ENCODE data around the gene TCHHL1.
"Not testable (repeated sequence)": the region's sequence is repeated elsewhere in the genome, so short reads cannot be mapped to it uniquely, and the experiment has no call there.

Gene TCHHL1

DNA sequence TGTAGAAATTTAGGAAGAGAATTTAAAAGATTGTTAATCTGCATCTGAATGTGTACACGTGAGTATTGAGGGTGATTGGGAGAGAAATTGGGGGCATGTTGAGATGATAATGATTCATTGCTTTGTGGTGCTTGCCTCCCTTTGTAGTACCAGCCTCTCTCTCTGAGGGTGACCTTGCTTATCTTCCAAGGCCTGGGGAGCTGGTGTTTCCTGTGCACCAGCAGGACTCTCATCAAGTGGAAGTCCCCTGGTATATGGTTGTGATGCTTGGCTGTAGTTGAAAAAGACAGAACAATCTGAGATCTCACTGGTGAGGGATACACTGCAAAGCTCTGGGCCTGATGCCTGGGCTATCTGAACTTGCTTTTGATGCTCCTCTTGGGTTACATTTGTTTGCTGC, 4.0 kb downstream of the TCHHL1 start:
- no peak for DNase-seq

- DNase-seq = not testable (repeated sequence)
Observed at GRCh38 chr1:152081026-152081425, 7.8 kb downstream of the TCHHL1 start.

DNA sequence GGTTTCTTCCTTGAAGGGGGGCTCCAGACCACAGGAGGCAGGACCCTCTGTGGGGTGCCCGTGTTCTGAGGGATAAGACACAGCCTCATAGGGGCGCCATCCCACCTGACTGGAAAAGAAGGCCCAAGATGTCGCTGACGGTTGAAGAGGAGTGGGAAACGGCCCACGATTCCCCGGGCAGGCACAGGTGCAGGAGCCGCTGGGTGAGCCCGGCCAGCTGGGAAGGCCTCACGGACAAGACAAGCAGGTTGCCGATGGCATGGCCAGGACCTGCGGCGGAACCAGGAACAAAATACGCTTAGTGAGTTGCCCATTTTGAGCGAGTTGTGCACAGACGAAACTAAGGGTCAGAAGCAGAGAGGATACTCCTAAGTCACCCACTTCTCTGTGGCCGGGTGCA, 8.4 kb downstream of the TCHHL1 start:
- DNase-seq = not testable (repeated sequence)

- no peak for DNase-seq
Observed at GRCh38 chr1:152078831-152079441, 9.9 kb downstream of the TCHHL1 start.

GRCh38 chr1:152072311-152072710, 16.6 kb downstream of the TCHHL1 start:
- no peak for DNase-seq

DNA sequence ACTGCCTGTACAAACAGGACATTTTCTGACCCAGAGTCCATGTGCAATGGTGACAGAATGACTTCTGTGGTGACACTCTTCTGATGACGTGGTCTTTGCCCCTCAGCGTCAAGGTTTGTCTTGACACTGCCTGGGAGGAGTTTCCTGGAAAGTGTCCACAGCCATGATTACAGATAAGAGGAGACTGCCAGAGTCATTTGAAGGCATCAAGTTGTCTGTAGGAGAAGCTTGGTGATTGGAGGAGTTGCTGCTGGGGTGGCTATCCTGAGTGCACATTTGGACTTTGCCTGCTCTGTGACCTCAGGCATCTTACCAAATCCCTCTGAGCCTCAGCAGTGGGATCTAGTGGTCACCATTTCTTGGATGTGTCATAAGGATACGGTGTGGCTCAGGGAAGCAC, 17.7 kb downstream of the TCHHL1 start:
- no peak for DNase-seq

DNA sequence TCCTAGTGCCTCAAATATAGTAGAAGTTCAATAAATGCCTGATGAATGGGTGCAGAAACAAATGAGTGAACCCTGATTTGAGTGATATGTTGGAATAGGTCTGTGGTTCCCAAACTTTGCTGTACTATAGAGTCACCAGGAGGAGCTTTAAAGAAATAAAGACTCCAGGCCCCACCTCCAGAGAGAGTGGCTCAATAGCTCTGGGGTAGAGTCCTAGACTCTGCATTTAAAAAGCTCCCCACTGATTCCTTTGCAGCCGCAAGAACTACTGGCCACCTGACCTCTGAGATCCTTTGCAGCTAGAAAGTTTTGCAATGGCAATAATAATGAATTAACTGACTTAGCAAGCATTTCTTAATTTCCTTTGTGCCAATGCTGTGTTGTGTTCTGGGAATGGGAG, 20.9 kb downstream of the TCHHL1 start:
- no peak for DNase-seq

DNA sequence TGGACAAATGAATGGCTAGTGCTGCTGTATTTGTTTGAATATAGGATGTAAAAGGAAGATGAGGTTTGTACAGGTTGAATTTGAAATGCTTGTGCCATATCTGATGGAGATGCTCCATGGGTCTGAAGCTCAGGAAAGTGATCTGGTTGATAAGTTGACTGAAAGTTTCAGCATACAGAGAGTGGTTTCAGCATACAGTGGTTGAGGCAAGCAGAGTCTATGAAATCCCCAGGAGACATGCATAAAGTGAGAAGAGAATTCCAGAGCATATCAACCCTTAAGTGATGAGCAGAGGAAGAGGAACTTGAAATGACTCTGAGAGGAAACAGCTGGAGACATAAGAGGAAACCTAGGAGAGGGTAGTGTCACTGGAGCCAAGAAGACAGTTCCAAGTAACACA, 21.7 kb downstream of the TCHHL1 start:
- no peak for DNase-seq

GRCh38 chr1:152061952-152062351, 26.9 kb downstream of the TCHHL1 start:
- DNase-seq = no peak

DNA sequence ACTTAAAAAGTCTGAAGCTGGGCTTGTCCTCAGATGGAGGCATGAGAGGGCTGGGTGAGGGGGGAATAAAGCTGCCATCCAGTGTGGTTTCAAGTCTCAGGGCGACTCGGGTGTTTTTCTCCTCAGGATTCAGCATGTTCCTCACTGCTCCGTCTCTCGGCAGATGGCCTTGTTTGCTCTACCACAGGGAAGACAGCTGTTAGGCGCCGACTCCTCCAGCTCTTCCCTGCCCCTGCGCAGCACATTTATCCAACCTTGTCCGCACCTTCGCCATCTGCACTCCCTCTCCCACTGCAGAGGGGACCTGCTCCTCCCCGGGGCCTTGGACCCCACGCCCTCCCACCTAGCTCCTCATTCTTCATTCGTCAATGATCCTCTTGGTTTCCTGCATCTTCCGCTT, 35.5 kb downstream of the TCHHL1 start:
- no peak for DNase-seq

DNA sequence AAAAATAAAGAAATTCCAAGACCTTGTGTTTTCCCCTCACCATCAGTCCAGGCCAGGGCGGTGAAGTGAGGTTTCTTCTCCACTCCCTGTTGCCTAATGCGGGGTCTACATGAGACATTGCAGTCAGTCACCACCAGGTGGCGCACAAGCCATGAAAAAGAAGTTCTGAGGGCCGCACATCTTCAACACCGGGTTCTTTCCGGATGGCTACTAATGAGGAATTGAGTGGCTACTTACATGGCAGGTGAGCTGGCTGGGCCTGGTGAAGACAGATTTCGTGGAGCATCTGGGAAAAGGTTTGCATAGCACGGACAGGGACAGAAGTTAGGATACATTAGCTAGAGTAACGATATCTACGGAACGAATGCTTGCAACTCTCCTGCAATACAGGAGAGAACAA, 36.3 kb downstream of the TCHHL1 start:
- peak; percentile 55 for DNase-seq

DNA sequence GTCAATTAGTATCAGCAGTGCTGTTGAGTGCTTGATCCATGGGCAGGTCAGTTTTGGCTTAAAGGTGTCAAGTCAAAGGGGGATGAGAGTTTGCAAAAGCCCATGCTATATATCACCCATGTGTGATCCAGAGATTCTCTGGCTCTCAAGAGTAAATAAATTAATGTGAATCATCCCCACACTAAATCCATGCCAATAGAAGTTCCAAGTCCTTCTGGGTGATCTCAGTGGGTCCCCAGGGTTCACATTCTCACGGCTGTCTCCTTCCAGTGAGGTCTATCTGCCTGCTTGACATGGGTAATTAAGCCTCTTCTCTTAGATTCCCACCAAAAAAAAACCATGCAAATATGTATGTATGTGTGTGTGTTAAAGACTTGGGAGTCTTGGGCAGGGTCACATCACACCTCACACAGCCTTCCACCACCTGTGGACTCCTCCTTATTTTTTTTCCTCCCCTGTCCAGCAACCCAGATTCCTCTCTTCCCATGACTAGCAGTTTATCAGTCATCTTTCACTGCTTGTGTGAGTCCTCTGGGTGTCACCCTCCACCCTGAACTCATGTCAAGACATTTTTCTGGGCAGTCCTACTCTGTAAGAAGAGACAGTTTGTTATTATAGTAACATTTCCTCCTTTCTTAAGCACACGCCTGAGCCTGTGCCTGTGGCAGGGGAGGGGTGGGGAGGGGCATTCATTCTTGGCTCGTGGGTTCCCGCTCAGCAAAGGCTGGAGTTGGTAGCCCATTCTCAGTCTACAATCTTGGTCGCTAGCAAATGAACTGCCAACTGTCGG, 37.8 kb downstream of the TCHHL1 start:
- DNase-seq = no peak

GRCh38 chr1:152049291-152050083, 39.4 kb downstream of the TCHHL1 start:
- no peak for DNase-seq

DNA sequence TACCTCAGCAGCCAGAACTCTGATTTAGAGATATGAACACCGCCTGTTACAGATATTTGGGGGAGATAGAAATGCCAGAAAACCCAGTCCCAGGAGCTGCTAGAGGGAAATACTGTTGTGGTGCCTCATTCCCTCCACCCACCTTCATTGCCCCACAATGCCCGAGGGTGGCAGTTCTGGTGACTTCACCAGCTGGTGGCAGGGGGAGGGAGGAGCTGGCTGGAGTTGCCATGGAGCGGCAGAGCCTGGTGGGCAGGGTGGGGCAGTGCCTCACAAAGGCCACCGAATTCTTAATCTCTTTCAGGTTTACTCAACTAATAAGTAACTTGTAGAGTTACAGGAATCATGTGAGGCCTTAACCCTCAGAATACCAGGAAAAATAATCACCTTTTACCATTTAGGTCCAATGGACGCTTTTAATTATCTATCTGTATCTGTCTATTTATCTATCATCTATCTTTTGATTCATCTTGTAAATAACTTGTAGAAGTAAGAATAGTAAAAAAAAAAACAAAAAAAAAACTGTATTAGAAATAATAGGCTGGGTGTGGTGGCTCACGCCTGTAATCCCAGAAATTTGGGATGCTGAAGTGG, 40.4 kb downstream of the TCHHL1 start:
- no peak for DNase-seq

DNA sequence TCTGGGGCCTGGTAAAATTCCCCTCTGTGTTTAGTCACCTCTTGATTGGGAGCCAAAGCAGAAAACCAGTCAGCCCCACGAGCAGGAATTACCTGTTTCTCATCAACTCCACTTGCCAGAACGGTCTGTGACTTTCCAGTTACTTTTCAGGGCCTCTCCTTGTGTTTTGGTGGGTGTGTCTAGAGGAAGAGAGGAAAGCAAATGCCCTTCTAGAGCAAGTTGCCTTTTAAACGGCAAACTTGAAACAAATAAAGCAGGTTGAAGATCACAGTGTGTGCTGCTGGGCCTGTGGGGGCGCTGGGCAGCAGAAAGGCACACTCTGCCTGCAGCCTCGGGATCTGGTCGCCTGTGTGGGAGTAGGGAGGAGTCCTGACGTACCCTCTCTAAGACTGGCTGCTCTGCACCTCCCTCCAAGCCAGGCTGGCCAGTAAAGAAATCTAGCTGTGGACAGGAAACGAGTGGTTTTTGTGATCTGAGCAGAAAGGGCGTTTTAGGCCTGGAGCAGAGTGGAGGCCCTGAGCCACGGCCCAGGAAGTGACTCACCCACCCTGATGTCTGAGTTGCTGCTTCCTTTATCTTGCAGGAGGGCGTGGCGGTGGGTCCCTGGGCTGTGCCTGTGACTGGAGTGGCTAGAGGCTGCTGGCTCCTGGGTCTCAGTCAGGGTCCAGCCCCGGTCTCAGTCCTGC, 41.0 kb downstream of the TCHHL1 start:
- DNase-seq = no peak

- no peak for DNase-seq
Observed at GRCh38 chr1:152047413-152047729, 41.5 kb downstream of the TCHHL1 start.

DNA sequence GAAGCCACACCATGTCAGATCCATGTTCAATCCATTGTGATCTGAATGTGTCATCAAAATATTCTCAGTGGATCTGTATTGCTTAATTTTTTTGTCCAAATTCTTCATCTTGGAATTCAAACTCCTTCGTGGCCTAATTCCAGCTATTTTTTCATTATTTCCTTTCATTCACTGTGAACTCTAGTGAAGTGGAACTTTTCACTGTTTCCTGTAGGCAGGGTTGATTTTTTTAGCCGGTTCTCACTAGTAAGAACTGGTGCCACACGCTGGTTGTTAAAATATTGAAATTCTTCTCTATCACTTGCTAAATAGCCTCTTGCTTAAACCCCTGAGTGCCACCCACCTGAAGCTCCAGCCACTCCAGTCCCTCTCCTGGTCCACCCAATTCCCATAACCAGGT, 44.5 kb downstream of the TCHHL1 start:
- DNase-seq = no peak

DNA sequence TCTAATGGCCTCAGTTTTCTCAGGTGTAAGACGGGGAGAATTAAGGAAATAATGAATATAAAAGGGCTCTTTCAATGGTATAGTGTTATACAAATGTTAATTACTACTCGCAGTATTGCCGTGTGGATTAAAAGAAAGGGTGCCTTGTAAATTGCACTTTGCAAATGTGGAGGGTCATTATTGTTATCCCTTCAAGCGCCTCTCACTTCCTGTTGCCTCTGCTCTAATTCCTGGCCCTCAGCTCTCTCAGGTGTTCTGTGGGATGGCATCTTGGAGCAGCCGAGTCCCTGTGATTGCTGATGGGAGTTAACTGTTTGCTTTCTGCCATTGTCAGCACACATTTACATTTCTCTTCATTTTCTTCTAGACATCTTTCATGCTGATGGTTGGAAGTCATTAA, 45.0 kb downstream of the TCHHL1 start:
- DNase-seq = no peak

GRCh38 chr1:152042030-152042429, 46.8 kb downstream of the TCHHL1 start:
- no peak for DNase-seq

DNA sequence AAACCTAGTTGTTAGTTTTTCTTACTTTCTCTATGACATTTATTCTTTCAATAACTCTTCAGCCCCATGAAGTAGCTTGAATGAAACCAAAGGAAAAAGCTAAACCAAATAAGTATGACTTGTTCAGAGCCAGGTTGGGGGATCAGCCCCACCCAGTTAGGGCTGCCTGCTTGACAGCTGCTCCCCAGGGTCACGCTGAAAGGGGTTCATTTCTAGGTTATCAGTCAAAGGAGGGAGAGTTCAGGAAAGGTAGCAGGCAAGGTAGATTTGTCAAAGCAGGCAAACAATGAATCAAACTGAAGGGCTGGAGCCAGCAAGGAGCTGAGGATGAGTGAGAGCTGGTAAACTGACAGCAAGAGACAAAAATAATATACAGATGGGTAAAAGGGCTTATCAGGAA, 49.0 kb downstream of the TCHHL1 start:
- DNase-seq = no peak

DNA sequence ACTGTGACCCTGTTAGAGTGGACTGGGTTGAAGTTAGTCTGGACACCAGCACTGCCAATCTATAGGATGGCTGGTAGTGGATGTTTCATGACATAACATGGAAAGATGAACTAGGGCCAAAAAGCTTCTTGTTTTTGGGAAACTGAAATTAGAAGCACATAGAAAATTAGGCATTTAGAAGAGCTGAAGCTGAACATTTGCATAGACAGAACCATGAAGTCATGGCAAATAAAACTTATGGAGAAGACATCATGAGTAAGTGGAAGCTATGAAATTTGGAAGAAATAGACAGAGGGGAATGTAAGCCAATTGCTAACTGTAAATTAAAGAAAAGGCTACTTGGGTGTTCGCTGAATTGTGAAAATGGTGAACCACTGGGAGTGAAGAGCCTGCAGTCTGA, 49.4 kb downstream of the TCHHL1 start:
- no peak for DNase-seq

DNA sequence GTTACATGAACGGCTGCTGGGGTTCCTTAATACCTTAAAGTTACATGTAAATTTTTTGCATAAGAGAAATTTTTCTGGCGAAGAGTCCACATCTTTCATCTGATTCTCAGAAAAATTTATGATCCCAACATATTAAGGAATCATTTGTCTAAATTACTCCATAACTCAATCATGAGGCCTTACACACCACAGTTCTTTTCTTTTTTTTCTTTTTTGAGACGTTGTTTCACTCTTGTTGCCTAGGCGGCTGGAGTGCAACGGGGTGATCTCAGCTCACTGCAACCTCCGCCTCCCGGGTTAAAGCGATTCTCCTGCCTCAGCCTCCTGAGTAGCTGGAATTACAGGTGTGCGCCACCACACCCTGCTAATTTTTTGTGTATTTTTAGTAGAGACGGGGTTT, 50.0 kb downstream of the TCHHL1 start:
- no peak for DNase-seq
